HG02763 (cell line): ENCODE results near the gene AKAP7.
"Not testable (repeated sequence)": the region's sequence is repeated elsewhere in the genome, so short reads cannot be mapped to it uniquely, and the experiment has no call there.

Experiments
- ATAC-seq: cut with Tn5 transposase; IDR thresholded peaks from one replicate; pipeline ENCODE4 v1.9.1; 2021; ENCODE audit warnings: mild to moderate bottlenecking, moderate library complexity; ENCODE audit not compliant: unreplicated experiment

AKAP7 gene

GRCh38 chr6:131135244-131136020, at the start of gene AKAP7:
Gene AKAP7, plus strand, starts transcription at chr6:131135467. Its CDS starts 297 bp downstream, at chr6:131135764.
- ATAC-seq = peak; percentile 68

- ATAC-seq = not testable (repeated sequence)
Observed at GRCh38 chr6:131090339-131090738, 44.9 kb upstream of the AKAP7 start.

GRCh38 chr6:131091944-131092343, 43.3 kb upstream of the AKAP7 start:
- not testable (repeated sequence) for ATAC-seq

- no peak for ATAC-seq
Observed at GRCh38 chr6:131093334-131093733, 41.9 kb upstream of the AKAP7 start.

- no peak for ATAC-seq
Observed at GRCh38 chr6:131096786-131097185, 38.5 kb upstream of the AKAP7 start.

- ATAC-seq = no peak
Observed at GRCh38 chr6:131101911-131102680, 33.2 kb upstream of the AKAP7 start.

GRCh38 chr6:131103296-131103695, 32.0 kb upstream of the AKAP7 start:
- no peak for ATAC-seq

- no peak for ATAC-seq
Observed at GRCh38 chr6:131103901-131104300, 31.4 kb upstream of the AKAP7 start.

GRCh38 chr6:131107151-131107550, 28.1 kb upstream of the AKAP7 start:
- ATAC-seq = no peak

- ATAC-seq = no peak
Observed at GRCh38 chr6:131112249-131112648, 23.0 kb upstream of the AKAP7 start.

GRCh38 chr6:131115651-131116050, 19.6 kb upstream of the AKAP7 start:
- ATAC-seq = no peak

- ATAC-seq = no peak
Observed at GRCh38 chr6:131116321-131116720, 18.9 kb upstream of the AKAP7 start.

GRCh38 chr6:131116755-131117360, 18.4 kb upstream of the AKAP7 start:
- no peak for ATAC-seq

GRCh38 chr6:131117878-131118277, 17.4 kb upstream of the AKAP7 start:
- ATAC-seq = no peak

- ATAC-seq = no peak
Observed at GRCh38 chr6:131122007-131122406, 13.3 kb upstream of the AKAP7 start.

GRCh38 chr6:131122516-131122915, 12.8 kb upstream of the AKAP7 start:
- ATAC-seq = no peak

- ATAC-seq = no peak
Observed at GRCh38 chr6:131124336-131125071, 10.8 kb upstream of the AKAP7 start.

GRCh38 chr6:131125431-131125830, 9.8 kb upstream of the AKAP7 start:
- ATAC-seq = no peak

GRCh38 chr6:131129689-131130553, 5.3 kb upstream of the AKAP7 start:
- ATAC-seq = no peak

- no peak for ATAC-seq
Observed at GRCh38 chr6:131130554-131130940, 4.7 kb upstream of the AKAP7 start.
